Measurements from ENCODE around the gene ACVRL1. TPM values are rescaled to one million over a fixed set of nuclear protein-coding genes. Genes with fewer than 3 reads are reported as not detected.

The ACVRL1 gene
- total RNA-seq, 1 donor, result 9.8 TPM

- Histone ChIP-seq H3K27ac (ENCODE audit: low read depth, low read length) (no peak overlapping the region), H3K36me3 (ENCODE audit: insufficient read depth, low read length) (no peaks in the 10 kb centered on the region), H3K4me2 (ENCODE audit: insufficient read depth, low read length) (no peak overlapping the region), H3K9me3 (ENCODE audit: low read depth, low read length) (no peaks in the 10 kb centered on the region), H4K20me1 (ENCODE audit: insufficient read depth, low read length) (no peaks in the 10 kb centered on the region), H3K4me3 (ENCODE audit: insufficient read depth, low read length) (no peak overlapping the region), H3K79me2 (ENCODE audit: insufficient read depth, low read length) (no peaks in the 10 kb centered on the region), H2AFZ (ENCODE audit: low read length) (no peak overlapping the region), H3K4me1 (ENCODE audit: insufficient read depth, low read length) (peaks cover 18% of the 10 kb centered on the region), H3K27me3 (ENCODE audit: insufficient read depth, low read length) (no peaks in the 10 kb centered on the region)
- no peak for DNase-seq (ENCODE audit: insufficient read length, low spot score, missing footprints)
- no peak for TF ChIP-seq CTCF (IDR thresholded peaks at IDR 0.05; ENCODE audit: extremely low read depth, low read depth, low read length)
Measured at GRCh38 chr12:51911307-51911706, 4.0 kb downstream of the ACVRL1 start.

- Histone ChIP-seq H3K79me2 (ENCODE audit: insufficient read depth, low read length) (no peaks in the 10 kb centered on the region), H3K4me1 (ENCODE audit: insufficient read depth, low read length) (peaks cover 18% of the 10 kb centered on the region), H3K36me3 (ENCODE audit: insufficient read depth, low read length) (no peaks in the 10 kb centered on the region), H4K20me1 (ENCODE audit: insufficient read depth, low read length) (no peaks in the 10 kb centered on the region), H3K4me3 (ENCODE audit: insufficient read depth, low read length) (no peak overlapping the region), H3K27me3 (ENCODE audit: insufficient read depth, low read length) (no peaks in the 10 kb centered on the region), H2AFZ (ENCODE audit: low read length) (no peak overlapping the region), H3K9me3 (ENCODE audit: low read depth, low read length) (no peaks in the 10 kb centered on the region), H3K4me2 (ENCODE audit: insufficient read depth, low read length) (no peak overlapping the region), H3K27ac (ENCODE audit: low read depth, low read length) (no peak overlapping the region)
- DNase-seq (ENCODE audit: insufficient read length, low spot score, missing footprints), result no peak
- no peak for TF ChIP-seq CTCF (IDR thresholded peaks at IDR 0.05; ENCODE audit: extremely low read depth, low read depth, low read length)
Measured at GRCh38 chr12:51911788-51912711, 4.7 kb downstream of the ACVRL1 start.

- Histone ChIP-seq H3K9me3 (ENCODE audit: low read depth, low read length) (no peaks in the 10 kb centered on the region), H3K4me3 (ENCODE audit: insufficient read depth, low read length) (no peak overlapping the region), H3K4me2 (ENCODE audit: insufficient read depth, low read length) (no peak overlapping the region), H3K79me2 (ENCODE audit: insufficient read depth, low read length) (no peaks in the 10 kb centered on the region), H3K36me3 (ENCODE audit: insufficient read depth, low read length) (no peaks in the 10 kb centered on the region), H4K20me1 (ENCODE audit: insufficient read depth, low read length) (no peaks in the 10 kb centered on the region), H3K27me3 (ENCODE audit: insufficient read depth, low read length) (no peaks in the 10 kb centered on the region), H3K4me1 (ENCODE audit: insufficient read depth, low read length) (peaks cover 14% of the 10 kb centered on the region), H2AFZ (ENCODE audit: low read length) (no peak overlapping the region), H3K27ac (ENCODE audit: low read depth, low read length) (no peak overlapping the region)
- no peak for TF ChIP-seq CTCF (IDR thresholded peaks at IDR 0.05; ENCODE audit: extremely low read depth, low read depth, low read length)
- DNase-seq (ENCODE audit: insufficient read length, low spot score, missing footprints), result no peak
Measured at GRCh38 chr12:51913071-51914033, 6.0 kb downstream of the ACVRL1 start.
